Measurements from ENCODE around the gene MANSC4.
"Not testable (repeated sequence)": the region's sequence is repeated elsewhere in the genome, so short reads cannot be mapped to it uniquely, and the experiment has no call there.

Gene MANSC4

DNA sequence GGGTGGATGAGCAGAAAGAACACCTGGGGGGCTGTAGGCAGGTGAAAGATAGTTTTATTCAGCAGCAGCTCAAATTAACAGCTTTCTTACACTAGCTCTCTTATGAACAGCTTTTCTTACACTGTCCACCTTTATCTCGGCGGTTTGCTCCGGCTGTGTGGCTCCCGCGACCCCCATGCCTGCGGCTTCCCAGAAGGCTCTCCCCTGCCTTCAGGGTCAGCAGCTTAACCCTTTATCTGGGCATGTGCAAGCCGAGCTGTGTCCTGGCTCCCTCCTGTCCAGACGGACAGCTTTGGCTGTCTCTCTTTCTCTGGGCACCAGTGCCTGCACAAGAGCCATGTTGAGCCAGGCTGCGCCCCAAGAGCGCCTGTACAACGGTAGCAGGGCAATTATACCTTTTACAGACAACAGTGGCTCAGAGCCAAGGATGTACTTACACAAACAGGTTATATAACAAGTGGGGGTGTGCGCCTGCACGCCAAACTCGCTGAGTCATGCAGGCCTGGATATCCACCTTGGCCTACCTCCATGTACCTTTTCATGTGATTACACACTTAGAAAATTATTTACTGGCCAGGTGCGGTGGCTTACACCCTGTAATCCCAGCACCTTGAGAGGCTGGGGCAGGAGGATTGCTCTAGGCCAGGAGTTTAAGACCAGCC lies 28.5 kb downstream of the MANSC4 start:
- no peak for DNase-seq (ENCODE audit: low read depth in 2 of 2)

DNA sequence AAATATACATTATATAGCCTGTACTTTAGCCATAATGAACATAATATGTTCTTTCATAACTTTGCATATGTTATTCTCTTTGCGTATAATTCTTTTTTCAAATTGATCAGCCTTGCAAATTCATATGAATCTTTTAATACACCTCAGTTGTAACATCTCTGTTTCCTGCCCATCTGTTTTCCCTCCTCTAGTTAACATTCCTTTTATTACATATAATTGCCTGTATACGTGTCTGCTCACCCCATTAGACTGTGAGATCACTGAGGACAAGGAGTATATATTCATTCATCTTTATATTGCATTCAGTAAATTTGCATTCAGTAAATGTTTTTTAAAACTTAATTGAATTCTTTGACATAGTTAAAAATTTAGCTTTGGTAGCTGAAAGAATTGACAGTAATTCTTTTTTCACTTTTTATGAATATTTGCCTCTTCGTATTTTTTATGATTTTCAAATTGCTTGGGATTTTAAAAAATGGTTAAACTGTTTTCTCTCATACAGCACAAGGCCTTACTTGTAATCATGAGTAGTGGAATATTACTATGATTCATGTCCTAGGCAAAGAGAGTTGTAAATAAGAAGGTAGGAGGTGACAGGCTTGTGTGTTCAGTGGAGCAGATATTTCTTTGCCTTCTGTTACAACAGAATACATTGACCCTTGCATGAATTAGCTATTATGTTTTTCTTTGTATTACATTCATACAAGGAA lies 32.8 kb downstream of the MANSC4 start:
- no peak for DNase-seq (ENCODE audit: low read depth in 2 of 2)

DNA sequence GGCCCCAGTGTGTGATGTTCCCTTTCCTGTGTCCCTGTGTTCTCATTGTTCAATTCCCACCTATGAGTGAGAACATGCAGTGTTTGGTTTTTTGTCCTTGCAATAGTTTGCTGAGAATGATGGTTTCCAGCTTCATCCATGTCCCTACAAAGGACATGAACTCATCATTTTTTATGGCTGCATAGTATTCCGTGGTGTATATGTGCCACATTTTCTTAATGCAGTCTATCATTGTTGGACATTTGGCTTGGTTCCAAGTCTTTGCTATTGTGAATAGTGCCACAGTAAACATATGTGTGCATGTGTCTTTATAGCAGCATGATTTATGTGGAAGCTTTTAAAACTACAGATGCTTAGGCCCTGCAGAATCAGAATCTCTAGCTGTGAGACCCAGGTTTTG lies 34.3 kb downstream of the MANSC4 start:
- not testable (repeated sequence) for DNase-seq (ENCODE audit: low read depth in 2 of 2)

DNA sequence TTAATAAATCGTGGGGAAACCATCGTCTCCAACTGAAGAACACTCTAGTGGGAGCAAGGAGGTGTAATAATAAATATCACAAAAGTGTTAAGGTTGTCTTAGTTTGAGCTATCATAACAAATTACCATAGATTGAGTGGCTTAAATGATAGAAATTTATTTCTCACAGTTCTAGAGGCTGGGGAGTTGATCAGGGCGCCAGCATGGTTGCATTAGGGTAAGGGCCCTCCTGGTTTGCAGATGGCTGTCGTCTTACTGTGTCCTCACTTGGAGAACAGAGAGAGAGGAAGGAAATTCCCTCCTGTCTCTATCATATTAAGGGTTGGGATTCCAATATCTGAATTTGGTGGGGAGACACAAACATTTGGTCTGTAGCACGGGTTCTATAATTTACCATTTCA lies 36.4 kb downstream of the MANSC4 start:
- DNase-seq (ENCODE audit: low read depth in 2 of 2) = no peak

DNA sequence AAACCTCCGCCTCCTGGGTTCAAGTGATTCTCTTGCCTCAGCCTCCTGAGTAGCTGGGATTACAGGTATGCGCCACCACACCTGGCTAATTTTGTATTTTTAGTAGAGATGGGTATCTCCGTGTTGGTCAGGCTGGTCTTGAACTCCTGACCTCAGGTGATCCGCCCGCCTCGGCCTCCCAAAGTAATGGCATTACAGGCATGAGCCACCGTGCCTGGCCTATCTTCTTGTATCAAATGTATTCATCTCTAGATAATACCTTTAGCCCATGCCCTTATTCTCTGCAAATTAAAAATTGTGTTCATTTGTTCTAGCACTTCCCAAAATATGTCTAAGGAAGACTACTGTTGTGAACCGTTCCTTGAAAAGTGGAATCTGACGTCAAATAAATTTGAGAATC lies 45.7 kb downstream of the MANSC4 start:
- not testable (repeated sequence) for DNase-seq (ENCODE audit: low read depth in 2 of 2)

GRCh38 chr12:27733791-27734190 lies 46.2 kb downstream of the MANSC4 start:
- no peak for DNase-seq (ENCODE audit: low read depth in 2 of 2)

DNA sequence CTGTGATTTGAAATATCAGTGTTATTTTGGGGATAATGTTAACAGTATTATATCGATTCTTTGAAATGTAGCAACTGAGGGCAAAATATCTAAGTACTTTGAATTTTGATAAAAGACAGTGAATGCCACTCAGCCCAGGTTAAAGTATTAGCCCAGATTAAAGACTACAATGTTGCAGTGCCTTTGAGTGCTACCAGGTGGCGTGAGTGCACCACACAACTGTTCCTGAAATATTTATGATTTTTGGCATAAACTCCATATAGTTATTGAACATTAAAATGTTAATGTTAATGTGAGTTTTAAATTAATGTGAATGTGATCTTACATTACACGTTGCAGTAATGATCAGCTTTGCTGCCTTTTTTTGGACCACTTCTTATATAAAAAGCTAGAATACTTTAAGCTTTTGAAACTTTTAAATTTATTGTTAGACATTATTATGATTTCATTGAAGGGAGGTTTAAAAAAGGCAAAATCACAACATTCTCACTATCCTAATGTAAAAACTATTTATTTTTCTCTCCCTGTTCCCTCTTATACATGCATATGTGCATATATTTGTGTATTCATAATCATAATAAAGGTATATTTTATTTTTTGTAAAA lies 46.9 kb downstream of the MANSC4 start:
- DNase-seq (ENCODE audit: low read depth in 2 of 2) = no peak

DNA sequence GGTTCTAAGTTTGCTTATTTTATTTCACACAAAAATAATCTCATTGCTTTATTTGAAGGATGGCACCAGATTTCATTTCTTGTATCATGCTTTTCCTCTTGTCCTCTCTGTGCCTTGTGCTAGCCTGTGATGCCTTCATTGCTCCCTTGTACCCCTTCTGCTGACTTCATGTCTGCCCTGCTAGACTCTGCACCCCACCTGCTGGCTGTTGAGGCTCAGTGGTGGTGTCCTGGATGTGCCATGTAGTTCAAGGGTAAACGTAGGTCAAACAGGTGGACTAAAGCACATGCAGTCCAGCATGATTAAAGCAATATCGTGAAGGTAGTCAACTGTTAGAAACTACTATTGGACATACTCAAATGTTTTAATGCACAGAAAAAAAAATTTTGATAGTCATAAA lies 47.8 kb downstream of the MANSC4 start:
- no peak for DNase-seq (ENCODE audit: low read depth in 2 of 2)

DNA sequence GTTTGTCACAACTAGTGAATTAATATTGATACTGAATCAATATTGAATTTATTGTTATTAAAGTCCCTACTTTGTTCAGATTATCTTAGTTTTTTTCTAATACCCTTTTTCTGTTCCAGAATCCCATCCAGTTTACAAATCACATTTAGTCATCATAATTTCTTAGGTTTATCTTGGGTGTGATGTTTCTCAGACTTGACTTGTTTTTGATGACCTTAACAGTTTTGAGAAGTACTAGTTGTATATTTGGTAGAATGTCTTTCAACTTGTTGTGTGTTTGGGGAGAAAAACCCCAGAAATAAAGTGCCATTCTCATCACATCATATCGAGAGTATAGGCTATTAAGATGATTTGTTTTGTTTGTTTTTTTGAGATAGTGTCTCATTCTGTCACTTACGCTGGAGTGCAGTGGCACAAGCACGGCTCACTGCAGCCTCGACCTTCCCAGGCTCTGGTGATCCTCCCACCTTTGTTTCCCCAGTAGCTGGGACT lies 49.9 kb downstream of the MANSC4 start:
- no peak for DNase-seq (ENCODE audit: low read depth in 2 of 2)

DNA sequence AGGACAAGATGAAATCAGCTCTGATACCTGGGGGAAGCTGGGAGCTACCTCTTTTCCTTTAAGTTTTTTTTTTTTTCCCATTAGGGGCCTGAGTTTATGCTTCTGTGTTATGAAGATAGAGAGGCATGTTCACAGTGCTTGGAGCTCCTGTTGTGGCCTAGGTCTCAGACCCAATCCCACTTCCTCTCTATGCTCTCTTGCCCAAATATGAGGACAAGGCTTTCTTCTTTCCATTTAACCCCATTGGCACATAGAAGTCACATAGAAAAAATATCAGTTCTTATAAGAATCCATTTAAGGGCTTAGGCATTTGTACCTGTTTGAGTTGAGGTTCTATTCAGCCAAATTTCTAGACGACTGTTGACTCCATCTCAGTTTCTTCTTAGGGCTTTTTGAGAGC lies 56.8 kb downstream of the MANSC4 start:
- DNase-seq (ENCODE audit: low read depth in 2 of 2) = no peak
